CD4-positive, alpha-beta T cell treated with Interleukin-17A for 4 hours (primary cell): ENCODE measurements around the gene CCDC148.

Experiments used
- DNase-seq: peaks from one replicate; pipeline ENCODE4 v3.0.0-alpha.2; 2020; ENCODE audit warnings: mixed read lengths

Gene CCDC148

DNA sequence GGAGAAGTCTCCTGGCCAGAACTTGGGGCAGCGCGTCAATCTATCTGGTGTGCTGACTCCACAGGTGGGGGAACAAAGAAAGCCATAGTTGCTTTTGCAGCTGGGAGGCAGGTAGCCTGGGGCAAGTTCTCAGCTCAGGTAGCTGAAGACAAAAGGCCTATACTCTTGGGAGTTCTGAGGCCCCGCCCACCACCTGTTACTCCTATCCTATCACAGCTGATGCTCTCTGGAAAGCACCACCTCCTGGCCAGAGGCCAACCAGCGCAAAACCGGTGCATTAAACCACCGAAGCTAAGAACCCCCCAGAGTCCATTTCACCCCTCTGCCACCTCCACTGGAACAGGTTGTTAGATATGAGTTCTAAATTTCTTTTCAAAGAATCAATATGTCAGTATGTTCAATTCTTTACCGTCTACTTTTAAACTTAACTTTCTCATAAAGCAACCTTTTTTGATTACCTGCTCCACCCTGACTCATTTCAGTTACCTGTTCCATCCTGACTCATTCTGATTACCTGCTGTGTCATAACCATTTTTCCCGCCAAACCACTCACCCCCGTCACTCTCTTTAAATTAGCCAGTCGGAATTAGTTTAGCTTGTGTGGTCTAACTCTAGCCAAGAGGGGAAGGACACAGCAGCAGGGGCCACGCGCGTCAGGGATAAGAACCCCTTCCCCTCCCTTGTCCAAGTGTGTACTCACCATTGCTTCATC is 311.5 kb downstream of the CCDC148 start:
- DNase-seq, result no peak

DNA sequence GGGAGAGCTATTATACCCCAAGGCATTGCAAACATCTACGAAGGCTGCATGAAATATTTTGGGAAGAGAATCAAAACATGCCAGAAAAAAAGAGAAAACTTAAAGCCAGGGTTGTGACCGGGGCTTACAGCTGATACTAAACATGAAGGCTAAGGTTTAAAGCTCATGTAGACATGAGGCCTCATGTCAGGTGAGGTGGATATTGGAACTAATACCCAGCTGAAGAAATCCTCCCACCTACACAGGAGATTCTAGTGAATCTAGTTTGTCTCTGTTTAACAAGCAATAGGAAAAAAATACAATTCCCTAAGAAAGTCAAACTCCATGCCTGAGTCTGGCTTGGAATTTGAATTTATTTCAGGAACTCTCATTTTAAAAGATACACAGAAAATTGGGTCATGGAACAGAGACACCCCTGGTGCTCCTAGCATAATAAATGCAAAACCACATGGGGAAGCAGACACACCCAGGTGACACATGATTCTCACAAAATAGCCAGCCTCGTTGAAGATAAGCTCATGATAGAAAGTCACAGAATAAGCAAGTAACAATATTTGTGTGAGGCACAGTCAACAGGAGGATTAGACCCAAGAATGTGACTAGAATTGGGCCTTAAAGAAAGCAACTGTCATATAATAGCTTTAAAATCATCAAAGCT is 312.7 kb downstream of the CCDC148 start:
- no peak for DNase-seq

DNA sequence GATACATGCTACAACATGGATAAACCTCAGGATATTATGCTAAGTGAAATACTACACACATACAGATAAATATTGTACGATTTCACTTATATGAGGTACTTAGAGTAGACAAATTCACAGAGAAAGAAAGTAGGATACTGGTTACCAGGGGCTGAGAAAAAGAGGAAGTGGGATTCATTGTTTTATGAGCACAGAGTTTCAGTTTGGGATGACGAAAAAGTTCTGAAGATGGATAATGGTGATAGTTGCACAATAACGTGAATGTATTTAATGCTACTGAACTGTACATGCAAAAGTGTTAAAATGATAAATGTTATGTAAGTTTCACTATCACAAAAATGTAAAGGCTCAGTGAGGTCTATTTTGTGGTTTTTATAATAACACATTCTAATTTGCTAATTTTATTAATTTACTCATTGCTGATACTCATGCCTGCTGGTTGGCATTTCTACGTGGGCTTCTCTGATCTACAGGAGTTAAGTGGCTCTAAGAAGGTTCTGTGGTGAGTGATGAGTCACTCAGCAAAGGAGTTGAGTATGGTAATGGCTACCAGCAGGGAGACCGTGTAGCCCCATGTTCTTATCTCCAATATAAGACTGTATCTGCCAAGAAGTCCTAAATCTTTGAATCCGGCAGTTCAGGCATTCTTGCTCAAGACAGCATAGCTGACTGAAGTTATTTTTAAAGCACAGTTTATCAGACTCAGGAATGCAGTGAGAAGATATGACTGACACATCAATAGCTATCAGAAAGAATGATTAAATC is 313.8 kb downstream of the CCDC148 start:
- no peak for DNase-seq

DNA sequence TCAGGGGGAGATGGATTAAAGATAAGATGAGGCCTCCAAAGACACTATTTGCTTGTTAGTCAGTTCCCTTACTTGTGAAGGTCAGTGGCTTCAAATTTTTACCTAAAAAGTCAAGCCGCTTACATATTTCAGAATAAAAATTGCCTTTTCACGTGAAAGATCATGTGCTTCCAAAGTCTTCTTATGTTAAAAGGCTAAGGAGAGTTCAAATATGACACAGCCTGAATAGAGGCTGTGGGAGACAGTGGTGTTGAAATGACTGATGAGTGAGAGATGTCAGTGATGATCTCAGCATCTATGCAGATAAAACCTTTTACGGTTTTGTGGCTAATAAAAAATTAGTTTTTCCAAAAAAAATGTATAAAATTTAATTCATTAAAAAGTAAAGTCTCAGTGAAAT is 314.4 kb downstream of the CCDC148 start:
- DNase-seq, result no peak

DNA sequence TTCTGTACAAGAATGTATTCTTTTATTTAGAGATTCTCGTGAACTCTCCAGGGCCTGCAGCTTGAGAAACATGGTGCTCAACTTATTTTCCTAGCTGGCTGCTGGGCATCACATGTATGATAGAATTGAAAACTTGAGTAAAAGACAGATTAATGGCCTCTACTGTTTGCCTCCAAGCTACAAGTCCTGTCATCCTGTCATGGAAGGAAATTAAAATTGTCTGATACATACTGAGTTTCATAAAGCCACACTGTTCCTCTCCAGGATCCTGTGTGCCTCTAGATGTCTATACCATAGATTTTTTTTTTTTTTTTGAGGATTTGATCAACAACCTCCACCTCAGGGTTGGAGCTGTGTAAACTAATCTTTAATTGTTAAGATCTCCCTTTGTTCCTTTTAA is 316.4 kb downstream of the CCDC148 start:
- no peak for DNase-seq

DNA sequence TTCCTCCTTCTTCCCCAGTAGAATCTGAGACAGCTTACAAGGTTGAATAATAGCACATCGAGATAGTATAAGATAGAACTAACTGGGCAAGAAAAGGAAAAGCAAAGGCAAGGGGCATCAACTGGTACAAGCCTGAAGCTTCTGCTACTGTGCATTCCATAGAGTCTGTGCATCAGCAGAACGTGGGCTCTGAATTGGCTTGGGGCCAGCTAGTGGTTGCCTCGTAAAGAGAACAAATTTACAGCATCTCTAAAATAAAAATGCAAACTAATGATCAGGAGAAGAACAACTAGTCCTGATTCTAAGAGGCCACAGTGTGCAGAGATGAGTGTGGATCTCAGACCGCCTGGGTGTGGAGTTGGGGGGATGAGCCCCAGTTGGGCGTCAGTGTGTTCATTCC is 318.3 kb downstream of the CCDC148 start:
- no peak for DNase-seq

DNA sequence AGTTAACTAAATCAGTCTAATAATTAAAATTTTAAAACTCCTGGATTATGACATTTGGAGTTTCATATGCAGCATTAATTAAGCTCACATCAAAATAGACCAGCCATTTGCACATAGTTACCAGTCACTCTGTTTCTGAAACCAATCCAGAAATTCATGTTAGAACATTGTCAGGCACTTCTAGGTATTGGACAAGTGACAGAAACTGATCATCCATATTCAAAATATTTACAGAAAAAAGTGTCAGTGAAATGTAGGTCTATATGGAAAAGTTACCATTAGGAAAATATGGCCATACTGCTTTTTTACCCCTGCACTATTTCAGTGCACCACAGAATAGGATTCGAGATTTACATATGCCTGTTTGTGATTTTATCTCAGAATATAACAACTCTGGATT is 321.5 kb downstream of the CCDC148 start:
- no peak for DNase-seq

DNA sequence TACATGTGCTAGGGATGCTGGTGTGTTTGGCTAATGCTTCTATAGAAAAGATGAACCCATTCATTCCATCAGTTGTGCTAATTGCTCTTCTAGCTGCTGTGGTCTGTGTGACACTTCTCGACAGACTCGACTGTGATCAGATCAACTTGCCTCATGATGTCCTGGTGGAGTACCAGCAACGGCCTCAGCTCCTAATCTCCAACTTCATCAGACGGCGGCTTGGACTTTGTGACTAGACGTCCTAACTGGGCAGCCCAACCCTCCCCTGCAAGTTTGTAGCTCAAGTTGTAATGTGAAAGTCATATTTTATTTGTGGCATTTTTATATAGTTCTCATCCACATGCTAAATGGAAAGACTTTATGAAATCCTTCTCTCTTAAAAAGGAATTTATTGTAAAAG is 321.9 kb downstream of the CCDC148 start:
- DNase-seq, result no peak

DNA sequence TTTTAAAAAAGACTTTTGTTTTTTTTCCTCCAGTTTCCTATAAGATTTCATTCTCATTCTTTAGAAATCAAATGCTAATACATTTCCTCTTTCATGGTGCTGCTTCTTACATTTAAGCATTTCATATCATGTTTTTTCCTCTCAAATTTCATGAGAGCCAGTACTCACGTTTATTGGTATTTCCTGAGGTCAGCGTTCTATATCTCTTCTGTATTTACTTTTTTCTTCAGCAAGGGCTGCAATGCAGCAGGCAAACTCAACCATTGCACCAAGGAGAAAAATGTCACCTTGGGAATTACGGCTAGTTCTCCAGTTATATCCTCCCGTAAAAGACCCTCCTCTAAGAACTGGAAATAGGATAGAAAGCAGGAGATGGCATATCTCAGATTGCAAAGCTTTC is 322.5 kb downstream of the CCDC148 start:
- DNase-seq, result no peak

DNA sequence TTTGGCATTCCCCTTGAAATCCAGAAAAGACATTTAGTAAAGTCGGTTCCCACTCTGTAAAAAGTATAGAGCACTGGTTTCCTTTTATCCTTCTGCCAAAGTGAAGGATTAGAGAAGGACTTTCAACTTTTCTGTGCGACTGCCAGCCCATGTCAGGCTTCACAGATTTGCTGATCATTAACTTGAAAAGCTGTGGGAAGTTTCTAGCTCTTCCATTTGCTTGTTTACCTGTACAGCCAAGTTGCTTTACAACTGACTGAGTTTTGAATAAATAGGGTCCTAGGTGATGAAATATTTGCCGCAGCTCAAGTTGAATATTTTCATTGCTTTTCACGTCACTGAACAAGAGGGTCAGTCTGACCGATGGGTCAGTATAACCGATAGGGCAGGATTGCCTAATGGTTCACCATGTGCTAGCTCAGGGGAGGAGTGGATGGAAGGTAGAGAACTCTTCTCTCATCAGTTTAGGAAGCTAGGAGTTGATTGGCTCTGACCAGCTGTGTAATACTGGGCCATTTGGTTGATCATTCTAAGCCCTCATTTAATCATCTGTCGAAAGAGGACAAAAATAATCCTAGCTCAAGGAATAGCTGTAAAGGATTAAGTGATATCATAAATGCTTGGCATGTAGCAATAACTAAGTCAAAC is 324.5 kb downstream of the CCDC148 start:
- DNase-seq, result no peak

DNA sequence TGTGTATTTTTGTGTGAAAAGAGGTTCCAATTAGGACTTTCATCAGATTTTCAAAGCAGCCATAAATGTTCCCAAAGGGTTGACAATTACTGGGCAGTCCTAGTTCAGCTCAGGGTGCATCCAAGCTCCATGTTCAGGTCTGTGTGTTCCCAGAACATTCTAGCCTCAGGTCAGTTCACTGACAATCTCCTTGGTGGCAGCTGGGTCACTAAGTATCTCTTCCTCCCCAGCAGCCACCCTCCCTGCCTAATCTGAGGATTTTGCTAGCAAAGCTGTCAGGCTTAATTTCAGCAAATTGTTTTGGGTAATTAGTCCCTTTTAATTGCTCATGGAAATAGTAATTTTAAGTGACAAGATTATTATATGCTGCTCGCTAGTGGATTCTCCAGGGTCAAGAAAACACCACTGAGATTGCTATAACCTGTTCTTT is 325.1 kb downstream of the CCDC148 start:
- no peak for DNase-seq

DNA sequence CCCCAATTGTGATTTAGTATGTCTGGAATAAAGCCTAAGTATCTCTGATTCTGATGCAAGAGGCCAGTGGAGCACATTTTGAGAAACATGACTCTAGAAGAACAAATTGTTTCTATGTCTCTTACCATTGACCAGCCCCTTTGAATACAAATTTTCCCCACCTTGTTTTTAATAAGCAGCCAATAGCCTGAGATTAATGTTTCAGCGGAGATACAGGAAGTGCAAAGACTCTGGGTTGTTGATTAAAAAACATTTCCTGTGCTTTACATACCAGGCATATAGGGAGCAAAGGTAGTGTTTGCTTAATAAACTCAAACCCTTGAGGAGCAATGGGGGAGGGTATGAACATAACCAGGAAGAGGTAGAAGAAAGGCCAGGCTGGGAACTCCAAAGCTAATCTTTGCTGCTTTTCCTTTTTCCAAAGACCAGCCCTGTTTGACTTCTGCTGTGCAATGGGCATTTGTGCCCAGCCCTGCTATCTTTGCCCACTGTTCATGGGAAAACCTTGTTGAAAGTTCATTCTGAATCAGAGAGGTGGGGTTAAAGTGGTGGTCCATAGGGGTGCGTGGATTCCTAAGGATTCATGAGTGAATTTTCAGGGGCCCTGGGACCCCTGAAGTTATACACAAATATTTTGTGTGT is 325.6 kb downstream of the CCDC148 start:
- DNase-seq, result no peak

DNA sequence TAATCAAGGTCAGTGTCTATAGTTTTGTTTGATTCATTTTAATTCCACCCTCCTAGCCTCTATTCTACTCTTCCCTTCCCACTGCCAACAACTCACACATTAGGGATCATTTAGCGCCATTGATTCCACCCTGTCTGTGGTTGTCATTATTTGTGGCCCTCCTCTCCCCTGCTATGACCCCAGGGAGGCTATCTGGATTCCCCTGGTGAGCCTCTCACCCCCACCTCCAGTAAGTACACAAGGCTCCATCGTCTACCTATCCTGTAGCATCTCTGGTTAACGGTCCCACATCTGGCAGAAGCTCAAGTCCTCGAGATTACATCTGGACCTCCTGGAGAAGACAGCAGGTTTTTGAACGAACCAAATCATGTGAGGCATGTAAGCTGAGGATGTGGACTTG is 327.5 kb downstream of the CCDC148 start:
- DNase-seq, result no peak

DNA sequence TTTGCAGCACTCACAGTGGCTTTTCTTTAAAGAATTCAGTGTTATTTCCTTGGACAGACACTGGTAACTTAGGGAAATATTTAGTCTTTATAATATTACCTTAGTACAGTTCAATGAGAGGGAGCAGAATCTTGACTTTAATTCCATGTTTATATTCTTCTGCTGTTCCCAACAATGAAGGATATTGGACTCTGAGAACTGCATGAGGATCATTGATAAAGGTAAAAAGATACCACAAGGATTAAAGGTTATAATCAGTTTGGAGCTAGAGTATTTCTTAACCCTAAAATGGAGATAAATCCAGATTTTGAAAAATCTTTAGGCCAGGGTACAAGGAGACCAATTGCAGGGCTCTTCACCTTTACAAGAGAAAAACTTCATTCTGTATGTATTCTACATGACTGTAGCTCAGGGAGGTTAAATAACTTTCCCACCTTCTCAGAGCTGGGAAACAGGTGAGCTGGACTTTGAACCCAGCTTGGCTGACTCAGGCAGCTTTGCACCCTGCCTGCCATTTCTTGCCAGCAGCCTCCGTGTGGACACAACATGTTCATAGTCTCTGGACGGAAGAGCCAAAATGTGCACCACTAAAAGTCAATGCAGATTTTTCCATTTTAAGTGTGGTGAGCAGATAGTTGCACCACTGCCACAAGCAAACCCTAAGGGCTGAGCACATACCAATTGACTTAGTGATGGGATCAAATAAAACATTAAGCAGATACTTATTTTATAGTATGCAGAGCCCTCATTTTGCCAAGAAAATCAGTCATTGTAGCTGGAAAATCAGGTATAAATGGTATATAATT is 328.2 kb downstream of the CCDC148 start:
- no peak for DNase-seq

DNA sequence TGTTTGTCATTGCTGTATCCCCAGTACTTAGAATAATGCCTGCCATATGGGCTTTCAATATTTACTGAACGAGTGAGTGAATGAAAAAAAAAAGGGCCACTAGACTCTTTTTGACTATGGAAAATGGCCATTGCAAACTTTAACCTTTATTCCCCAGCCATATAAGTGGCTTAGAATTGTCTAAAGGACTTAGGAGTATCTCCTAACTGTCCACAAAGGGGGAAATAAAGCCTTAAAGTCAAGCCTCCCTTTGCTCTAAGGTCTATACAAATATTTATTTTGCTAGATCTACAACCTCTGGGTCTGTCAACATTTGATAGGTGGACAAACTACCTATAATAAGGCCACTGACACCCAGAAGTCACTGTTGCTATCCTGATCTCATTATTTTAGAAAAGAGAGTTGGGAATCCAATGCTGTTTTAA is 329.2 kb downstream of the CCDC148 start:
- no peak for DNase-seq

DNA sequence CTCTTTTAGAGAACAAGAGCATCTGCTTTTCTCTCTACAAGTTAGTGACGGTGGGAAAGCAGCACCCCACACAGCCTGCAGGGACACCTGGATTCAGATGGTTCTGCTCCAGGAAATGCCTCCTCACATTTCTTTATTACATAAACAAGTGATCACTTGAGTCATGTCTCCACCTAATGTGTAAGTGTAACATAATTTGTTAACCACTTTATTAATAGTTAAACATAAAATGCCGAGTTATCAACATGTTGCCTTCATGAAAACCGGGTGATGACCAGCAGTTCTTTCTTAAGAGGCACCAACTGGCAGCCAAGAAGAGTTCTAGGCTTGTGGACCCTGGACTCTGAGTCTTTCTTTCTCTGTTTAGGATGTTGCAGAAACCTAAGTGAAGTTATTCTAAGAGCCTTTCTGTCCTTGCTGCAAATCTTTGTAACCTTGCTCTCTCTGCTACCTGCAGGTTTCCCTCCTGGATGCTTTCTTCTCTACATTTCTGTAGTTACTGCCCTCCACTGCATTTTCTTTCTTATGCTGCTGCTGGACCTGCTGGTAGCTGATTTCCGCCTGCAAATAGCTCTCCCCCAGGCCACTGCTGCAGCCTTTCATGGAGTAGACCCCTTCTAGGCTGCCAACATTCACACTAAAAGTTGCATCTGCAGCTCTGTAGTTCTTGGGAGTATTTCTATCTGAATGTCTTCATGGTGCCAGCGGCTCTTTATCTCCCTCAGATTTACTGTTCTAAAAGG is 330.6 kb downstream of the CCDC148 start:
- no peak for DNase-seq

DNA sequence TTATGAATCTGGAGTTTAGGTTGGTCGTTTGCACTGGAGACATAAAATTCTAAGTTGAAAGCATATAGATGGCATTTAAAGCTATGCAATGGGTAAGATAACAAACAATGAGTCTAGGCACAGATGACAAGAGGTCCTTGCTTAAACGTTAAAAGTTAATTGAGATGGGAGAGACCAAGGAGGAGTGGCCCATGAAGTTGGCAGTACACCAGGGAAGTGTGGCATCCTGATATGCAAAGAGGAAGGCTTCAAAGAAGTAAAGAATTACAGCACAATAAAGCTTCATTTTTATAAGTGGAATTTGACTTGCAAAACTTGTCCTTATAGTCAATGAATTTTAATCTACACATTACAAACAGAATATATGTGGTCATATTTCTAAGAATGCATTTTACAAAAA is 331.7 kb downstream of the CCDC148 start:
- no peak for DNase-seq
